DND-41 (cell line): ENCODE measurements around the gene CRACR2A.

Experiments used
- ATAC-seq: fragments of 200-7000 bp; cut with Tn5 transposase; 3 replicates; pipeline ENCODE4 v1.9.1; 2021; ENCODE audit warnings: low read depth; ENCODE audit not compliant: insufficient read depth
- DNase-seq: peaks from one replicate; pipeline ENCODE4 v3.0.0-alpha.2; 2020
- H2AFZ ChIP-seq: 2 replicates; pipeline ENCODE4 v1.6.0; 2012; ENCODE audit warnings: low read depth, low read length
- H3K27ac ChIP-seq: 2 replicates; pipeline ENCODE4 v1.5.1; 2012; ENCODE audit warnings: low read length, inconsistent platforms
- H3K27me3 ChIP-seq: fragments of 200-600 bp; sonication (generic); 2 replicates; pipeline ENCODE4 v1.6.0; 2012; ENCODE audit warnings: low read length, mild to moderate bottlenecking, inconsistent platforms; ENCODE audit not compliant: insufficient read depth, poor library complexity
- H3K36me3 ChIP-seq: 2 replicates; pipeline ENCODE4 v1.5.1; 2012; ENCODE audit warnings: low read length, inconsistent platforms; ENCODE audit not compliant: insufficient read depth
- H3K4me1 ChIP-seq: 2 replicates; pipeline ENCODE4 v1.5.1; 2012; ENCODE audit warnings: mild to moderate bottlenecking, low read length; ENCODE audit not compliant: insufficient read depth
- H3K4me2 ChIP-seq: 2 replicates; pipeline ENCODE4 v1.6.0; 2012; ENCODE audit warnings: mild to moderate bottlenecking, moderate library complexity, low read length, inconsistent platforms; ENCODE audit not compliant: insufficient read depth
- H3K4me3 ChIP-seq, 2 experiments: fragments of 200-600 bp in 1 of 2; shearing (Covaris generic) in 1 of 2; 2 replicates each; pipeline ENCODE4 v1.5.1; 2012 to 2016; ENCODE audit warnings: inconsistent platforms in 2 of 2, low read length in 2 of 2, mild to moderate bottlenecking in 2 of 2, low read depth in 1 of 2, moderate library complexity in 1 of 2
- H3K79me2 ChIP-seq: 2 replicates; pipeline ENCODE4 v1.6.0; 2012; ENCODE audit warnings: low read length, inconsistent platforms; ENCODE audit not compliant: insufficient read depth
- H3K9ac ChIP-seq: 2 replicates; pipeline ENCODE4 v1.6.0; 2012; ENCODE audit warnings: low read depth, mild to moderate bottlenecking, inconsistent platforms, low read length, moderate library complexity
- H3K9me3 ChIP-seq: 2 replicates; pipeline ENCODE4 v1.5.1; 2012; ENCODE audit warnings: low read length, moderate library complexity, mild to moderate bottlenecking, inconsistent platforms; ENCODE audit not compliant: insufficient read depth, severe bottlenecking
- H4K20me1 ChIP-seq: 2 replicates; pipeline ENCODE4 v1.6.0; 2012; ENCODE audit warnings: low read length; ENCODE audit not compliant: insufficient read depth
- CTCF ChIP-seq: IDR thresholded peaks from 2 replicates; pipeline ENCODE4 v1.5.1; 2012; ENCODE audit warnings: borderline replicate concordance, low read length, moderate library complexity, mild to moderate bottlenecking; ENCODE audit not compliant: poor library complexity, severe bottlenecking; ENCODE audit errors: extremely low read depth
- EZH2 ChIP-seq: IDR thresholded peaks from 3 replicates; pipeline ENCODE4 v1.6.1; 2012; ENCODE audit warnings: borderline replicate concordance, low read depth, mild to moderate bottlenecking, moderate library complexity, low read length, inconsistent platforms; ENCODE audit not compliant: severe bottlenecking

Gene CRACR2A

GRCh38 chr12:3620856-3621255, 132.1 kb downstream of the CRACR2A start:
- H3K9me3 ChIP-seq: no peaks in the 10 kb centered on the region
- no peak for TF ChIP-seq EZH2
- no peak for TF ChIP-seq CTCF
- no peak for ATAC-seq
- H3K4me3 ChIP-seq: no peak overlapping the region
- no peak overlapping the region for H2AFZ ChIP-seq
- H3K36me3 ChIP-seq: peaks cover 22% of the 10 kb centered on the region
- DNase-seq: no peak
- no peak overlapping the region for H3K4me2 ChIP-seq
- H4K20me1 ChIP-seq: no peaks in the 10 kb centered on the region
- H3K9ac ChIP-seq: no peak overlapping the region
- no peaks in the 10 kb centered on the region for H3K79me2 ChIP-seq
- H3K27me3 ChIP-seq: no peaks in the 10 kb centered on the region
- H3K4me1 ChIP-seq: no peaks in the 10 kb centered on the region
- no peak overlapping the region for H3K27ac ChIP-seq

- Histone ChIP-seq H3K27ac (no peak overlapping the region), H3K4me2 (no peak overlapping the region), H4K20me1 (no peaks in the 10 kb centered on the region), H3K9ac (no peak overlapping the region), H3K4me3 (no peak overlapping the region), H3K79me2 (no peaks in the 10 kb centered on the region), H3K9me3 (no peaks in the 10 kb centered on the region), H3K27me3 (no peaks in the 10 kb centered on the region), H3K4me1 (no peaks in the 10 kb centered on the region), H3K36me3 (peaks cover 25% of the 10 kb centered on the region), H2AFZ (no peak overlapping the region)
- no peak for ATAC-seq
- TF ChIP-seq EZH2: no peak
- no peak for TF ChIP-seq CTCF
- no peak for DNase-seq
Measured at GRCh38 chr12:3617565-3617964, 135.3 kb downstream of the CRACR2A start.

- no peaks in the 10 kb centered on the region for H3K27me3 ChIP-seq
Measured at GRCh38 chr12:3615862-3616261, 137.0 kb downstream of the CRACR2A start.

More at GRCh38 chr12:3615862-3616261, 137.0 kb downstream of the CRACR2A start:
- no peak overlapping the region for H2AFZ ChIP-seq
- no peak overlapping the region for H3K4me2 ChIP-seq
- no peak overlapping the region for H3K27ac ChIP-seq
- no peak for TF ChIP-seq EZH2
- no peak for TF ChIP-seq CTCF
- DNase-seq (no peak), ATAC-seq (no peak)
- no peaks in the 10 kb centered on the region for H3K79me2 ChIP-seq
- H3K9me3 ChIP-seq: no peaks in the 10 kb centered on the region
- no peaks in the 10 kb centered on the region for H3K4me1 ChIP-seq
- H3K9ac ChIP-seq: no peak overlapping the region
- no peaks in the 10 kb centered on the region for H4K20me1 ChIP-seq
- peaks cover 21% of the 10 kb centered on the region for H3K36me3 ChIP-seq
- H3K4me3 ChIP-seq: no peak overlapping the region
